ENCODE measurements around the gene BTBD19. TPM values are rescaled to one million over a fixed set of nuclear protein-coding genes. Genes with fewer than 3 reads are reported as not detected.
"Not testable (repeated sequence)": the region's sequence is repeated elsewhere in the genome, so short reads cannot be mapped to it uniquely, and the experiment has no call there.

BTBD19 gene
- total RNA-seq, 1 donor from 2014 or later: 43.7 TPM

GRCh38 chr1:44811234-44811633 lies 2.9 kb downstream of the BTBD19 start:
- Mint-ChIP-seq H3K36me3 (peaks cover 15% of the 10 kb centered on the region), H3K9me3 (no peaks in the 10 kb centered on the region), H3K27me3 (ENCODE audit: low read depth) (no peaks in the 10 kb centered on the region), H3K4me3 (no peak overlapping the region), H3K4me1 (peaks cover 52% of the 10 kb centered on the region), H3K27ac (peak overlapping the region; percentile 71)
- DNase-seq (ENCODE audit: low spot score in 2 of 2, unreplicated experiment in 2 of 2): no peak
- TF ChIP-seq CTCF (IDR thresholded peaks at IDR 0.05; ENCODE audit: unreplicated experiment): no peak

GRCh38 chr1:44812822-44813543 lies 4.7 kb downstream of the BTBD19 start:
- Mint-ChIP-seq H3K27ac (no peak overlapping the region), H3K4me1 (peaks cover 44% of the 10 kb centered on the region), H3K9me3 (peaks cover 5% of the 10 kb centered on the region), H3K36me3 (peaks cover 15% of the 10 kb centered on the region), H3K4me3 (peak overlapping the region; percentile 24), H3K27me3 (ENCODE audit: low read depth) (no peaks in the 10 kb centered on the region)
- no peak for TF ChIP-seq CTCF (IDR thresholded peaks at IDR 0.05; ENCODE audit: unreplicated experiment)
- DNase-seq (ENCODE audit: low spot score in 2 of 2, unreplicated experiment in 2 of 2): no peak

GRCh38 chr1:44815926-44816325 lies 7.6 kb downstream of the BTBD19 start:
- Mint-ChIP-seq H3K36me3 (peaks cover 15% of the 10 kb centered on the region), H3K4me1 (peaks cover 34% of the 10 kb centered on the region)
- not testable (repeated sequence) for H3K9me3 Mint-ChIP-seq; H3K27me3 Mint-ChIP-seq (ENCODE audit: low read depth); H3K27ac Mint-ChIP-seq; DNase-seq (ENCODE audit: low spot score in 2 of 2, unreplicated experiment in 2 of 2); H3K4me3 Mint-ChIP-seq

GRCh38 chr1:44817307-44817706 lies 9.0 kb downstream of the BTBD19 start:
- Mint-ChIP-seq H3K36me3 (peaks cover 11% of the 10 kb centered on the region), H3K27ac (peak overlapping the region; percentile 30), H3K4me3 (no peak overlapping the region), H3K27me3 (ENCODE audit: low read depth) (no peaks in the 10 kb centered on the region), H3K9me3 (peaks cover 8% of the 10 kb centered on the region), H3K4me1 (peaks cover 24% of the 10 kb centered on the region)
- no peak for DNase-seq (ENCODE audit: low spot score in 2 of 2, unreplicated experiment in 2 of 2)
- TF ChIP-seq CTCF (IDR thresholded peaks at IDR 0.05; ENCODE audit: unreplicated experiment): no peak

- H3K4me3 Mint-ChIP-seq: peak overlapping the region; percentile 47
- no peak for TF ChIP-seq CTCF (IDR thresholded peaks at IDR 0.05; ENCODE audit: unreplicated experiment)
- peaks cover 8% of the 10 kb centered on the region for H3K9me3 Mint-ChIP-seq
- no peaks in the 10 kb centered on the region for H3K27me3 Mint-ChIP-seq (ENCODE audit: low read depth)
- peaks cover 24% of the 10 kb centered on the region for H3K4me1 Mint-ChIP-seq
- DNase-seq (ENCODE audit: low spot score in 2 of 2, unreplicated experiment in 2 of 2): no peak
- H3K27ac Mint-ChIP-seq: peak overlapping the region; percentile 35
- H3K36me3 Mint-ChIP-seq: peaks cover 11% of the 10 kb centered on the region
Observed at GRCh38 chr1:44817771-44818495, 9.6 kb downstream of the BTBD19 start.

GRCh38 chr1:44819196-44819607 lies 10.9 kb downstream of the BTBD19 start:
- TF ChIP-seq CTCF (IDR thresholded peaks at IDR 0.05; ENCODE audit: unreplicated experiment): no peak
- H3K9me3 Mint-ChIP-seq: peaks cover 8% of the 10 kb centered on the region
- H3K4me1 Mint-ChIP-seq: peaks cover 24% of the 10 kb centered on the region
- H3K27ac Mint-ChIP-seq: peak overlapping the region; percentile 100
- no peak for DNase-seq (ENCODE audit: low spot score in 2 of 2, unreplicated experiment in 2 of 2)
- H3K27me3 Mint-ChIP-seq (ENCODE audit: low read depth): no peaks in the 10 kb centered on the region
- H3K36me3 Mint-ChIP-seq: peaks cover 11% of the 10 kb centered on the region
- H3K4me3 Mint-ChIP-seq: peak overlapping the region; percentile 87

Data from mesothelial cell of epicardium (in vitro differentiated cells).